Upper lobe of left lung (tissue), 6 donors: ENCODE measurements around the gene CDC26. TPM values are rescaled to one million over a fixed set of nuclear protein-coding genes. Genes with fewer than 3 reads are reported as not detected.

Experiments used
- ATAC-seq, 2 donors: fragments of 200-7000 bp; cut with Tn5 transposase; one replicate each; pipeline ENCODE4 v1.9.1; 2022; ENCODE audit warnings: mild to moderate bottlenecking in 2 of 2, moderate library complexity in 2 of 2; ENCODE audit not compliant: low FRiP score in 2 of 2
- DNase-seq, 2 donors: peaks; one replicate each; pipeline ENCODE4 v3.0.0-alpha.2; 2019 to 2020
- H3K27ac ChIP-seq, 4 donors: fragments of 200-600 bp; sonication (generic); one replicate each; pipeline ENCODE4 v1.5.1; 2016 to 2019
- H3K27me3 ChIP-seq, 4 donors: fragments of 200-600 bp; sonication (generic); one replicate each; pipeline ENCODE4 v1.5.1; 2017 to 2019
- H3K36me3 ChIP-seq, 4 donors: fragments of 200-600 bp; sonication (generic); one replicate each; pipeline ENCODE4 v1.5.1; 2016 to 2019
- H3K4me1 ChIP-seq, 4 donors: fragments of 200-600 bp; sonication (generic); one replicate each; pipeline ENCODE4 v1.5.1; 2018 to 2019
- H3K4me3 ChIP-seq, 4 donors: fragments of 200-600 bp; sonication (generic); one replicate each; pipeline ENCODE4 v1.5.1; 2017 to 2019; ENCODE audit warnings: mild to moderate bottlenecking in 2 of 4, moderate library complexity in 1 of 4
- H3K9me3 ChIP-seq, 4 donors: fragments of 200-600 bp; sonication (generic); one replicate each; pipeline ENCODE4 v1.5.1; 2018 to 2019
- EP300 ChIP-seq, 4 donors: sonication (generic); formaldehyde crosslinking; IDR thresholded peaks; one replicate each; pipeline ENCODE4 v1.5.1; 2017; ENCODE audit warnings: antibody characterized with exemption in 4 of 4, control low read depth in 2 of 4
- POLR2A ChIP-seq, 4 donors: fragments of 450-650 bp; IDR thresholded peaks; one replicate each; pipeline ENCODE4 v1.5.1; 2016 to 2017; ENCODE audit warnings: antibody characterized with exemption in 4 of 4, mild to moderate bottlenecking in 2 of 4
- POLR2AphosphoS5 ChIP-seq, 2 donors: sonication (generic); formaldehyde crosslinking; IDR thresholded peaks; one replicate each; pipeline ENCODE4 v1.5.1; 2017; ENCODE audit warnings: antibody characterized with exemption in 2 of 2
- WGBS, 2 donors: methylation state at CpG; one replicate each; pipeline ENCODE4 v1.1.5; 2017 to 2018; 5-methylcytosine and 5-hydroxymethylcytosine counted together
- total RNA-seq, 6 donors: library from RNA; depleted of rRNA in 4 of 6; stranded (reverse); fragments of >200 nt in 4 of 6; gene quantifications; one replicate each; pipeline versions ENCODE4 v1.1.0 to v1.2.1, GENCODE V29; 2016 to 2021
- TF ChIP-seq, protein P1 (sequence below), 6 experiments: fragments of 450-650 bp in 4 of 6; fragments of 200-600 bp in 2 of 6; sonication (generic) in 2 of 6; IDR thresholded peaks; one replicate each; pipeline ENCODE4 v1.5.1; 2016 to 2019; ENCODE audit warnings: antibody characterized with exemption in 6 of 6
- donor health status: DM: no; HTN: no; CAD: no; lungs with moderate emphysema.
- donor health status: DM: no; HTN: yes; CAD: no; lungs with severe emphysema.

Gene CDC26
- total RNA-seq, 6 donors from 2014 or later, result 17.7 to 41.9 (median 28.4) TPM

DNA sequence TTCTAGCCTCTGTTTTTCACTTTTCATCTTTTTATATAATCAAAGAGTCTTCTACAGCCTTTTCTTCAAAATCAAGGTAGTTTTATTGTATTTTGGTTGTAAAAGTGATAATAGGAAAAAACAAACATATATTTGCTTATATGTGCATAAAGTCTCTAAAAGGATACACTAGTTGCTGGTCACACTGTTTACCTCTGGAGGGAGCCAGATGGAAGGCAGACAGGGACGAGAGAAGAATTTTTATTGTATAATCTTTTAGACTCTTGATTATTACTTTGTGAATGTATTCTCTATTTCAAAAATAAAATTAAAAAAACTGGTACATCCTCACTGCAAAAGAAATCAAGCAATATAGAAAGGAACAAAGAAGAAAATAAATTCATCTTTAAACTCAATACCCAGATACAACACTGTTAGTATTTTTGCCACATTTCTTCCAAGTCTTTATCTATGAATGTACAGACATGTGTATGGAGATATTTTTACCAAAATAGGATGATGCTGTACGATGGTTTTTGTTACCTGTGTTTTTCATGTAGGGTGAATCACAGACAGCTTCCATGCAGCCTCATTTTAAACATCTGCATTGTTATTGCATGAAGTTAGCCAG is 33.9 kb upstream of the CDC26 start:
- DNase-seq (no peak), ATAC-seq (no peak)
- no peaks in the 10 kb centered on the region for H3K4me1 ChIP-seq
- TF ChIP-seq, protein P1, sequence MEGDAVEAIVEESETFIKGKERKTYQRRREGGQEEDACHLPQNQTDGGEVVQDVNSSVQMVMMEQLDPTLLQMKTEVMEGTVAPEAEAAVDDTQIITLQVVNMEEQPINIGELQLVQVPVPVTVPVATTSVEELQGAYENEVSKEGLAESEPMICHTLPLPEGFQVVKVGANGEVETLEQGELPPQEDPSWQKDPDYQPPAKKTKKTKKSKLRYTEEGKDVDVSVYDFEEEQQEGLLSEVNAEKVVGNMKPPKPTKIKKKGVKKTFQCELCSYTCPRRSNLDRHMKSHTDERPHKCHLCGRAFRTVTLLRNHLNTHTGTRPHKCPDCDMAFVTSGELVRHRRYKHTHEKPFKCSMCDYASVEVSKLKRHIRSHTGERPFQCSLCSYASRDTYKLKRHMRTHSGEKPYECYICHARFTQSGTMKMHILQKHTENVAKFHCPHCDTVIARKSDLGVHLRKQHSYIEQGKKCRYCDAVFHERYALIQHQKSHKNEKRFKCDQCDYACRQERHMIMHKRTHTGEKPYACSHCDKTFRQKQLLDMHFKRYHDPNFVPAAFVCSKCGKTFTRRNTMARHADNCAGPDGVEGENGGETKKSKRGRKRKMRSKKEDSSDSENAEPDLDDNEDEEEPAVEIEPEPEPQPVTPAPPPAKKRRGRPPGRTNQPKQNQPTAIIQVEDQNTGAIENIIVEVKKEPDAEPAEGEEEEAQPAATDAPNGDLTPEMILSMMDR (IDR thresholded peaks at IDR 0.05), result peak in 5 of 6 experiments; percentile 17 to 45 (median 39)
- TF ChIP-seq POLR2AphosphoS5 (IDR thresholded peaks at IDR 0.05), result no peak
- no peak overlapping the region for H3K27ac ChIP-seq
- H3K4me3 ChIP-seq, result no peak overlapping the region
- H3K27me3 ChIP-seq, result no peaks in the 10 kb centered on the region
- no peaks in the 10 kb centered on the region for H3K36me3 ChIP-seq
- WGBS, 2 donors, result 9 to 11% methylated on average over 2 of the region's 2 CpGs
- H3K9me3 ChIP-seq, result no peaks in the 10 kb centered on the region

DNA sequence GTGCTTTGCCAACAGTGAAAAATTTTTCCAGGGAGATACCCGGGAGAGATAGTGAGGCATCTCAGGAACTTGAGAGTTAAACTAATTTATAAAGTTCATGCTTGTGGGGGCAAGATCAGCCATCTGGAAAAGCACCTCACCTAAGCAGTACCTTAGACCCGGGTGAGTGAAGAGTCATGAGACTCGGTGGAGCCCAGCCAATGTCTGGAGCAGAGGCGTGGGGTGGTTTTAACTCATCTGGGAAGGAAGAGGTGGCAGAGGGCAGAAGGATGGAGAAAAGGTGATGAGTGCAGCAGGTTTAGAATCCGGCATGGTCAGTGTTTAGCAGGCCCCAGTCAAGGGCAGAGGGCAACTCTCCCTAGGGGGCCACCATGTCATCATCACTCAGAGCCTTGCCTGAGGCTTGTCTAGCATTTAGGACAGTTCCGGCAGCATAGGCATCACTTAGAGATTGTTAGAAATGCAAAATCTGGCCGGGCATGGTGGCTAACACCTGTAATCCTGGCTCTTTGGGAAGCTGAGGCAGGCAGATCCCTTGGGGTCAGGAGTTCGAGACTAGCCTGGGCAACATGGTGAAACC is 32.1 kb upstream of the CDC26 start:
- DNase-seq (no peak), ATAC-seq (no peak)
- H3K27ac ChIP-seq, result no peak overlapping the region
- no peaks in the 10 kb centered on the region for H3K9me3 ChIP-seq
- H3K36me3 ChIP-seq, result no peaks in the 10 kb centered on the region
- H3K4me3 ChIP-seq, result no peak overlapping the region
- H3K27me3 ChIP-seq, result no peaks in the 10 kb centered on the region
- whole genome bisulfite sequencing, 2 donors, result 73 to 80% methylated on average over 8 of the region's 8 CpGs
- no peaks in the 10 kb centered on the region for H3K4me1 ChIP-seq
- TF ChIP-seq, protein P1 (IDR thresholded peaks at IDR 0.05), result no peak
- TF ChIP-seq EP300 (IDR thresholded peaks at IDR 0.05), result no peak
- TF ChIP-seq POLR2AphosphoS5 (IDR thresholded peaks at IDR 0.05), result no peak
- TF ChIP-seq POLR2A (IDR thresholded peaks at IDR 0.05), result no peak

DNA sequence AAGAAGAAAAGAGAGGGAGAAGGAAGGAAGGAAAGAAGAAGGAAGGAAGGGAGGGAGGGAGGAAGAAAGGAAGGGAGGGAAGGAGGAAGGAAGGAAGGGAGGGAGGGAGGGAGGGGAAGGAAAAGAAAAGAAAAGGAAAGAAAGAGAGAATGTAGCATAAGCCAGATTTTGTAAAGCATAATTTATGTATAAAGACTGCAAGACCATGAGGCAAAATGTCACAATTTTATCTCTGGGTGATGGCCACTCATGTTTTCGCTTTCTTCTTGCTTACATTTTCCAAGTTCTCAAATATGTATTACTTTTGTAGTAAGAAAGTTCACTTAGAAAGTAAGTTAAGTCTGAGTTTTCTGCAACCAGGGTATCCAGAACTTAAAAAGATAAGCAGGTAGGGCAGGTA is 31.2 kb upstream of the CDC26 start:
- 84 to 95% methylated on average over 1 of the region's 1 CpG for WGBS, 2 donors
- Histone ChIP-seq H3K4me3 (no peak overlapping the region), H3K27me3 (no peaks in the 10 kb centered on the region), H3K36me3 (no peaks in the 10 kb centered on the region), H3K27ac (no peak overlapping the region), H3K9me3 (no peaks in the 10 kb centered on the region), H3K4me1 (no peaks in the 10 kb centered on the region)
- DNase-seq (no peak), ATAC-seq (no peak)
- TF ChIP-seq POLR2A (IDR thresholded peaks at IDR 0.05), result no peak
- TF ChIP-seq EP300 (IDR thresholded peaks at IDR 0.05), result no peak
- no peak for TF ChIP-seq POLR2AphosphoS5 (IDR thresholded peaks at IDR 0.05)
- TF ChIP-seq, protein P1 (IDR thresholded peaks at IDR 0.05), result no peak

DNA sequence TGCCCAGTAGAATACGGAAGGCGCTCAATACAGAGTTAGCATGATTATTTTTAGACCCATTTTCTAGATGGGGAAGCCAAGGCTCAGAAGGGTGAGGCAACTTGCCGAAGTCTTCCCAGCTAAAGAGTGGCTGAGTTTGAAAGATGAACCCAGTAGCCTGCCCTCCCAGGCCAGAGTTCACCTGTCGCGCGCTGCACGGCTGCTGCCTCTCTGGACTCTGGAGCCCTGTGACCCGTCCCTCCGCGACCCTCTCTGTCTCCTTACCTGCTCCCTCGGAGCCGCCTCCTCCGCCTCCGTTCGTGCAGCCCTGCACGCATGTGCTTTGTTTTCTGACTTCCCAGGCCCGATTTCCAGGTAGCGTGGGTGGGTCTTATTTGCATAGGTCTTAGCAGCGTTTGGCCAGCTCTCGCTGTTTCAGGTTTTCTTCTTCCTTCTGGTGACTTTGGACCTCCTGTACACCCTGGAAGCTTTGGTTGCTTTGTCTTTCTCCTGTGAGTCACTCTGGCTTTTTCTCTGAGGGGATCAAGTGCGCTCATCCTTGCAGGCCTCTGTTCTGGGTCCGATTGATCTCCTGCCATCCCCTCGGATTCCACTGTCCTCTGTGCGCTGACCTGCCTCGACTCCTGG is 27.5 kb upstream of the CDC26 start, which contains the start of gene RNF183:
TSS of gene RNF183 (minus strand) at position 585 of the 627 bp plus-strand sequence. CDS start 5,192 bp downstream, outside the sequence.
- H3K4me3 ChIP-seq, result no peak within 1 kb of the TSS
- DNase-seq (peak in 1 of 2 donors; percentile 61), ATAC-seq (no peak)
- H3K27me3 ChIP-seq, result no peaks in the 10 kb centered on the region
- H3K36me3 ChIP-seq, result no peaks in the 10 kb centered on the region
- H3K4me1 ChIP-seq, result peaks cover 0 to 6% (median 0%) of the 10 kb centered on the region in 4 donors
- 78 to 81% methylated on average over 24 to 25 of the region's 25 CpGs for WGBS, 2 donors
- no peak within 1 kb of the TSS for H3K27ac ChIP-seq
- TF ChIP-seq POLR2A (IDR thresholded peaks at IDR 0.05), result no peak
- TF ChIP-seq, protein P1 (IDR thresholded peaks at IDR 0.05), result no peak
- TF ChIP-seq EP300 (IDR thresholded peaks at IDR 0.05), result no peak
- TF ChIP-seq POLR2AphosphoS5 (IDR thresholded peaks at IDR 0.05), result no peak
- no peaks in the 10 kb centered on the region for H3K9me3 ChIP-seq
